ENCODE measurements around the gene KRT82.

KRT82 gene

GRCh38 chr12:52399756-52400155, 6.4 kb downstream of the KRT82 start:
- Histone ChIP-seq H3K9me2 (replicated peaks; ENCODE audit: insufficient read depth, low read length) (no peaks in the 10 kb centered on the region), H3K79me2 (ENCODE audit: low read length) (no peaks in the 10 kb centered on the region), H3K4me3 (ENCODE audit: low read length) (no peak overlapping the region), H3K27me3 (replicated peaks; ENCODE audit: insufficient read depth, low read length) (peaks cover 78% of the 10 kb centered on the region), H3K4me1 (ENCODE audit: low read length) (no peaks in the 10 kb centered on the region), H3K27ac (ENCODE audit: low read length) (no peak overlapping the region), H3F3A (ENCODE audit: insufficient read depth, low read length) (no peaks in the 10 kb centered on the region), H3K9me3 (replicated peaks; ENCODE audit: insufficient read depth, low read length) (no peaks in the 10 kb centered on the region), H4K20me1 (ENCODE audit: insufficient read depth, low read length) (no peaks in the 10 kb centered on the region), H3K4me2 (ENCODE audit: low read depth, low read length) (no peak overlapping the region), H3K36me3 (replicated peaks; ENCODE audit: insufficient read depth, low read length) (no peaks in the 10 kb centered on the region), H3K9ac (ENCODE audit: low read length) (no peak overlapping the region), H2AFZ (ENCODE audit: low read length) (no peak overlapping the region)
- no peak for DNase-seq
- TF ChIP-seq EZH2 (optimal IDR thresholded peaks at IDR 0.05; ENCODE audit: low read depth, low read length) (no peak), CTCF (IDR thresholded peaks at IDR 0.05; ENCODE audit: low read length) (no peak), EZH2phosphoT487 (IDR thresholded peaks at IDR 0.05; ENCODE audit: low read length) (no peak)

- no peak overlapping the region for H3K4me2 ChIP-seq (ENCODE audit: low read depth, low read length)
- DNase-seq: no peak
- no peak overlapping the region for H2AFZ ChIP-seq (ENCODE audit: low read length)
- H3K9ac ChIP-seq (ENCODE audit: low read length): no peak overlapping the region
- peaks cover 82% of the 10 kb centered on the region for H3K27me3 ChIP-seq (replicated peaks; ENCODE audit: insufficient read depth, low read length)
- no peaks in the 10 kb centered on the region for H3K9me3 ChIP-seq (replicated peaks; ENCODE audit: insufficient read depth, low read length)
- no peaks in the 10 kb centered on the region for H4K20me1 ChIP-seq (ENCODE audit: insufficient read depth, low read length)
- no peaks in the 10 kb centered on the region for H3K4me1 ChIP-seq (ENCODE audit: low read length)
- TF ChIP-seq EZH2 (optimal IDR thresholded peaks at IDR 0.05; ENCODE audit: low read depth, low read length) (no peak), EZH2phosphoT487 (IDR thresholded peaks at IDR 0.05; ENCODE audit: low read length) (no peak), CTCF (IDR thresholded peaks at IDR 0.05; ENCODE audit: low read length) (no peak)
- H3K4me3 ChIP-seq (ENCODE audit: low read length): no peak overlapping the region
- no peaks in the 10 kb centered on the region for H3K79me2 ChIP-seq (ENCODE audit: low read length)
- H3K27ac ChIP-seq (ENCODE audit: low read length): no peak overlapping the region
- H3K36me3 ChIP-seq (replicated peaks; ENCODE audit: insufficient read depth, low read length): no peaks in the 10 kb centered on the region
- no peaks in the 10 kb centered on the region for H3F3A ChIP-seq (ENCODE audit: insufficient read depth, low read length)
- H3K9me2 ChIP-seq (replicated peaks; ENCODE audit: insufficient read depth, low read length): no peaks in the 10 kb centered on the region
Measured at GRCh38 chr12:52398176-52398575, 8.0 kb downstream of the KRT82 start.

GRCh38 chr12:52396656-52397055, 9.5 kb downstream of the KRT82 start:
- no peaks in the 10 kb centered on the region for H3K36me3 ChIP-seq (replicated peaks; ENCODE audit: insufficient read depth, low read length)
- no peak for TF ChIP-seq EZH2phosphoT487 (IDR thresholded peaks at IDR 0.05; ENCODE audit: low read length)
- TF ChIP-seq CTCF (IDR thresholded peaks at IDR 0.05; ENCODE audit: low read length): no peak
- no peak for TF ChIP-seq EZH2 (optimal IDR thresholded peaks at IDR 0.05; ENCODE audit: low read depth, low read length)
- no peaks in the 10 kb centered on the region for H3K9me2 ChIP-seq (replicated peaks; ENCODE audit: insufficient read depth, low read length)
- no peak overlapping the region for H3K4me2 ChIP-seq (ENCODE audit: low read depth, low read length)
- H3K9me3 ChIP-seq (replicated peaks; ENCODE audit: insufficient read depth, low read length): no peaks in the 10 kb centered on the region
- H3K27ac ChIP-seq (ENCODE audit: low read length): no peak overlapping the region
- no peak for DNase-seq
- no peaks in the 10 kb centered on the region for H3K4me1 ChIP-seq (ENCODE audit: low read length)
- H3K9ac ChIP-seq (ENCODE audit: low read length): no peak overlapping the region
- H3K4me3 ChIP-seq (ENCODE audit: low read length): no peak overlapping the region
- H2AFZ ChIP-seq (ENCODE audit: low read length): no peak overlapping the region
- H4K20me1 ChIP-seq (ENCODE audit: insufficient read depth, low read length): no peaks in the 10 kb centered on the region
- peaks cover 76% of the 10 kb centered on the region for H3K27me3 ChIP-seq (replicated peaks; ENCODE audit: insufficient read depth, low read length)
- H3K79me2 ChIP-seq (ENCODE audit: low read length): no peaks in the 10 kb centered on the region
- H3F3A ChIP-seq (ENCODE audit: insufficient read depth, low read length): no peaks in the 10 kb centered on the region
